SU-DHL-6 (cell line): ENCODE results near the gene IL12RB2.

ENCODE experiments used
- H2AFZ ChIP-seq: fragments of 200-600 bp; sonication (generic); 2 replicates; pipeline ENCODE4 v1.6.1; 2014; ENCODE audit warnings: low read depth, mild to moderate bottlenecking, moderate library complexity, mixed read lengths, antibody characterized with exemption, low read length; ENCODE audit not compliant: severe bottlenecking
- H3F3A ChIP-seq: fragments of 200-600 bp; shearing (Covaris generic); 2 replicates; pipeline ENCODE4 v1.6.0; 2016; ENCODE audit warnings: antibody characterized with exemption, mild to moderate bottlenecking; ENCODE audit not compliant: insufficient read depth
- H3K27ac ChIP-seq: fragments of 200-600 bp; sonication (generic); 2 replicates; pipeline ENCODE4 v1.5.1; 2016; ENCODE audit warnings: low read depth, mild to moderate bottlenecking, low read length, moderate library complexity, mixed read lengths
- H3K27me3 ChIP-seq: fragments of 200-600 bp; sonication (generic), shearing (Covaris generic); 2 replicates; pipeline ENCODE4 v1.6.0; 2014; ENCODE audit warnings: mild to moderate bottlenecking, low read length
- H3K36me3 ChIP-seq: fragments of 200-600 bp; sonication (generic); 2 replicates; pipeline ENCODE4 v1.6.1; 2014; ENCODE audit warnings: mild to moderate bottlenecking, low read length, mixed read lengths
- H3K4me2 ChIP-seq: fragments of 300-600, 200-600 bp; shearing (Covaris generic), sonication (generic); 2 replicates; pipeline ENCODE4 v1.6.0; 2014; ENCODE audit warnings: low read length, low read depth, mild to moderate bottlenecking; ENCODE audit not compliant: poor library complexity, severe bottlenecking
- H3K4me3 ChIP-seq: fragments of 200-600 bp; sonication (generic); 2 replicates; pipeline ENCODE4 v1.5.1; 2014; ENCODE audit warnings: antibody characterized with exemption, low read length, mild to moderate bottlenecking, mixed read lengths; ENCODE audit not compliant: insufficient read depth, poor library complexity, severe bottlenecking
- H3K79me2 ChIP-seq: fragments of 200-600 bp; sonication (generic); 2 replicates; pipeline ENCODE4 v1.6.1; 2014; ENCODE audit warnings: mild to moderate bottlenecking, low read length, moderate library complexity; ENCODE audit not compliant: insufficient read depth
- H3K9ac ChIP-seq: fragments of 200-600 bp; sonication (generic); 2 replicates; pipeline ENCODE4 v1.7.0; 2014; ENCODE audit warnings: mild to moderate bottlenecking, low read length
- H3K9me2 ChIP-seq: fragments of 200-600 bp; sonication (generic); replicated peaks from 2 replicates; pipeline ENCODE4 v1.6.1; 2014; ENCODE audit warnings: low read length; ENCODE audit not compliant: insufficient read depth
- H3K9me3 ChIP-seq: fragments of 200-600 bp; sonication (generic); 2 replicates; pipeline ENCODE4 v1.6.1; 2014; ENCODE audit warnings: low read length, mixed read lengths; ENCODE audit not compliant: insufficient read depth
- H4K20me1 ChIP-seq: fragments of 200-600 bp; sonication (generic); 2 replicates; pipeline ENCODE4 v1.6.1; 2014; ENCODE audit warnings: low read depth, mild to moderate bottlenecking, antibody characterized with exemption, low read length, moderate library complexity, mixed read lengths
- EZH2phosphoT487 ChIP-seq: fragments of 200-600 bp; sonication (generic), shearing (Covaris generic); conservative IDR thresholded peaks from 2 replicates; pipeline ENCODE4 v1.6.1; 2018; ENCODE audit warnings: mild to moderate bottlenecking, antibody characterized with exemption, low read length, moderate library complexity, mixed read lengths
- TF ChIP-seq, protein P1 (sequence below): fragments of 200-600 bp; sonication (generic); IDR thresholded peaks from one replicate; pipeline ENCODE4 v1.5.1; 2017; ENCODE audit warnings: antibody characterized with exemption, mild to moderate bottlenecking, low read length, moderate library complexity; ENCODE audit not compliant: insufficient read depth, poor library complexity, severe bottlenecking

IL12RB2 gene

DNA sequence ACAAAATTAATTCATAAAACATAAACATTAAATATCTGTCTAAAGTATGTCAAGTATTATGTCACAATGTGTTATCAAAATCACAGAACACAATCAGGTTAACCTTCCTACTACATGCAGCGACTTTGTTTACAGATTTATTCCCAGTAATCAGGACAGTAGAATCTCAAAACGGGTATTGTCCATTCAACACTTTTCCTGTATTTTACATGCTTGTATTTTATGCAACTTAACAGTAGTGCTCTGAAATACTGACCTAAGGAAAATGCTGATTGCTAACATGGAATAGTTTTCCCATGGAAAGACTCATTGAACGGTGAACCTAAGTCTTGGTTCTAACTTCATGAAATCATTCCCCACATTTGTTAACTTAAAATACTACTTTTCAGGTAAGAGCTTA is 120.3 kb downstream of the IL12RB2 start:
- peaks cover 20% of the 10 kb centered on the region for H3F3A ChIP-seq
- H3K36me3 ChIP-seq = peaks cover 60% of the 10 kb centered on the region
- peak overlapping the region; percentile 97 for H3K9ac ChIP-seq
- H3K4me3 ChIP-seq = peak overlapping the region; percentile 76
- no peak overlapping the region for H3K27ac ChIP-seq
- H3K79me2 ChIP-seq = peaks cover 73% of the 10 kb centered on the region
- no peaks in the 10 kb centered on the region for H3K9me2 ChIP-seq
- no peaks in the 10 kb centered on the region for H3K9me3 ChIP-seq
- H3K27me3 ChIP-seq = no peaks in the 10 kb centered on the region
- H3K4me2 ChIP-seq = peak overlapping the region; percentile 84
- no peak for TF ChIP-seq EZH2phosphoT487
- TF ChIP-seq, protein P1, sequence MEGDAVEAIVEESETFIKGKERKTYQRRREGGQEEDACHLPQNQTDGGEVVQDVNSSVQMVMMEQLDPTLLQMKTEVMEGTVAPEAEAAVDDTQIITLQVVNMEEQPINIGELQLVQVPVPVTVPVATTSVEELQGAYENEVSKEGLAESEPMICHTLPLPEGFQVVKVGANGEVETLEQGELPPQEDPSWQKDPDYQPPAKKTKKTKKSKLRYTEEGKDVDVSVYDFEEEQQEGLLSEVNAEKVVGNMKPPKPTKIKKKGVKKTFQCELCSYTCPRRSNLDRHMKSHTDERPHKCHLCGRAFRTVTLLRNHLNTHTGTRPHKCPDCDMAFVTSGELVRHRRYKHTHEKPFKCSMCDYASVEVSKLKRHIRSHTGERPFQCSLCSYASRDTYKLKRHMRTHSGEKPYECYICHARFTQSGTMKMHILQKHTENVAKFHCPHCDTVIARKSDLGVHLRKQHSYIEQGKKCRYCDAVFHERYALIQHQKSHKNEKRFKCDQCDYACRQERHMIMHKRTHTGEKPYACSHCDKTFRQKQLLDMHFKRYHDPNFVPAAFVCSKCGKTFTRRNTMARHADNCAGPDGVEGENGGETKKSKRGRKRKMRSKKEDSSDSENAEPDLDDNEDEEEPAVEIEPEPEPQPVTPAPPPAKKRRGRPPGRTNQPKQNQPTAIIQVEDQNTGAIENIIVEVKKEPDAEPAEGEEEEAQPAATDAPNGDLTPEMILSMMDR = no peak
- peaks cover 57% of the 10 kb centered on the region for H4K20me1 ChIP-seq
- no peak overlapping the region for H2AFZ ChIP-seq

DNA sequence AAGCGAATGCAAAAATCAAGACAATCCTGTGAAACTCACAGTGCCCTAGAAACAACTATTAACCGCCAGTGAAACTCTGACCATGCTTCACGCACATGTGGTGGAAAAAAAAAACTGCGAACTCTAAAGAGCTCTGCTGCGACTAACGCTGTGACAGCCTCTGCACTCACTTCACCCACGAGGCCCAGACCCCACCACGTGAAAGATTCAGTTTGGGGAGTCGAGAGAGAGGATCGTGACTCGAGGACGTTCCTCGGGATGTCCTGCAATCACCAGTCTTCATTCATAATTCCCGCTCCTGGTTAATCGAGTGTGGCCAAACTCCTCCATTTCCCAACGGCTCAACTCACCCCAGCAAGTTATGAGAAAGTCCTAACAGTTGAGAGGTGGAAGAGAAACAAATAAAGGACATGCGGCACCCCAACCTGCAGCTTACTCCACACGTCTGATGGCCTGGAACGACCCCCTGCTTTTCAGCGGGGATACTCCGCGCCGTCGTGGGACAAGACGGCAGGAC is 121.4 kb downstream of the IL12RB2 start:
- no peaks in the 10 kb centered on the region for H3K9me2 ChIP-seq
- H3K36me3 ChIP-seq = peaks cover 53% of the 10 kb centered on the region
- H3K79me2 ChIP-seq = peaks cover 62% of the 10 kb centered on the region
- no peak for TF ChIP-seq EZH2phosphoT487
- TF ChIP-seq, protein P1 = no peak
- H4K20me1 ChIP-seq = peaks cover 47% of the 10 kb centered on the region
- no peak overlapping the region for H2AFZ ChIP-seq
- peak overlapping the region; percentile 69 for H3K27ac ChIP-seq
- peaks cover 17% of the 10 kb centered on the region for H3F3A ChIP-seq
- H3K27me3 ChIP-seq = no peaks in the 10 kb centered on the region
- H3K9ac ChIP-seq = peak overlapping the region; percentile 97
- peak overlapping the region; percentile 76 for H3K4me3 ChIP-seq
- peak overlapping the region; percentile 84 for H3K4me2 ChIP-seq
- no peaks in the 10 kb centered on the region for H3K9me3 ChIP-seq

DNA sequence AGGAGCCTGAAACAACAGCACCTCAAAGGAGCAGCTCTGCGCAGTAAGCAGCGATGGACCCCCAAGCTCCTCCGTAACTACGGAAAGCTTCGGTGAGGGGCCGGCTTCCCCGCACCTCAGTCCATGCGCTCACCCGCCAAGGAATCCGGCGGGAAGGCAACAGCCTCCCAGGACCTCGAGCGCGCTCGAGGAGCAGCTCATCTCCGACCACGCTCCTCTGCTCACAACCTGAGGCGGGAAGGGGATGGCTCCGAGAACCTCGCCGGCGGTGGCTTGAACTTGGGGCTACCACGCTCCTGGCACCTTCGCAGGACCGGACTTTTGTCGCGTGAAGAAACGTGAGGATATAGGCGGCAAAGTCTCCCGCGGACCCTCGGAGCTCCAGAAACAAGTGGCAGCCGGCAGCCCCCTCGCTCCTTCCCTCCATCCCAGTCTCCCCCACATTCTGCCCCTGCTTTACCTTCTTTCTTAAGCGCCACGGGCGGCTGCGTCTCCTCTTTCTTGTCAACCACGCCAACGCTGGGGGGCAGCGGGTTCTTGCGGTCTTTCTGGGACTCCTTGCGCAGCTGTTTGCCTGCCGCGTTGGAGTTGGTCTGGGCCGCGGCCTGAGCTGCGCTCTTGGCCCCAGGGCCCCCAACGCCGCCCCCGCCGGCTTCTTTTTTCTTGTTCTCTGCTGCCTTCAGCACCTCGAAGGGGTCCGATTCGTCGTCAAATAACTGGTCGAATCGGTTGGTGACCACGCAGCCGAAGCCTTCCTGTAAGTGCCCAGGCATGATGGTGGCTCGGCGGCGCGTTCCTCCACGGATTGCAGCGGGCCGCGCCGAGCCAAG is 122.1 kb downstream of the IL12RB2 start:
- peaks cover 55% of the 10 kb centered on the region for H3K79me2 ChIP-seq
- peaks cover 41% of the 10 kb centered on the region for H4K20me1 ChIP-seq
- TF ChIP-seq EZH2phosphoT487 = no peak
- TF ChIP-seq, protein P1 = no peak
- no peak overlapping the region for H2AFZ ChIP-seq
- peak overlapping the region; percentile 84 for H3K4me2 ChIP-seq
- H3K9ac ChIP-seq = peak overlapping the region; percentile 97
- no peaks in the 10 kb centered on the region for H3K27me3 ChIP-seq
- H3K36me3 ChIP-seq = peaks cover 46% of the 10 kb centered on the region
- no peaks in the 10 kb centered on the region for H3K9me3 ChIP-seq
- H3K27ac ChIP-seq = peak overlapping the region; percentile 69
- H3F3A ChIP-seq = peaks cover 17% of the 10 kb centered on the region
- H3K9me2 ChIP-seq = no peaks in the 10 kb centered on the region
- peak overlapping the region; percentile 76 for H3K4me3 ChIP-seq
